ENCODE results near the gene PDK2. TPM values are rescaled to one million over a fixed set of nuclear protein-coding genes. Genes with fewer than 3 reads are reported as not detected.

Gene PDK2
- total and polyA plus RNA-seq, 10 of the 15 experiments (the other 5 are each of a cell fraction or from before 2014, with no cell fraction given) = 0.98 to 22.6 (median 12.3) TPM

DNA sequence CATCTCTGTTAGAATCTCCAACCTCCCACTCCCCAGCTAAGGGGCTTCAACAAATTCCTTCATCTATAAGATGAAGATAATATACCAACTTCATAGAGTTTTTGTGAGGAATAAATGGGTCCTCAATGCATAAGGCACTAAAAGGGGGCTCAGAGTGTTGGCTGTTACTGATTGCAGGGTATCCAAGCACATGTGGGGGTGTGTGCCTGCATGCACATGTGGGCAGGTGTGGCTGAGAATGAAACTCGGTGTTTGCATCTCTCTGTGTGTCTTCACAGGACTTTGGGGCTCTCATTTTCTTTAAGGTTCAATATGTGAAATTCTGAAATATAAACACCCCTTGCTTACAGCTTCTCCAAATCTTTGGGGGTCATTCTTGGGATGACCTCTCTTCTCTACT, 59.5 kb downstream of the PDK2 start (continued):
- TF ChIP-seq JUNB (IDR thresholded peaks at IDR 0.05) = peak; percentile 23; the same call in 1 of the 2 replicates

DNA sequence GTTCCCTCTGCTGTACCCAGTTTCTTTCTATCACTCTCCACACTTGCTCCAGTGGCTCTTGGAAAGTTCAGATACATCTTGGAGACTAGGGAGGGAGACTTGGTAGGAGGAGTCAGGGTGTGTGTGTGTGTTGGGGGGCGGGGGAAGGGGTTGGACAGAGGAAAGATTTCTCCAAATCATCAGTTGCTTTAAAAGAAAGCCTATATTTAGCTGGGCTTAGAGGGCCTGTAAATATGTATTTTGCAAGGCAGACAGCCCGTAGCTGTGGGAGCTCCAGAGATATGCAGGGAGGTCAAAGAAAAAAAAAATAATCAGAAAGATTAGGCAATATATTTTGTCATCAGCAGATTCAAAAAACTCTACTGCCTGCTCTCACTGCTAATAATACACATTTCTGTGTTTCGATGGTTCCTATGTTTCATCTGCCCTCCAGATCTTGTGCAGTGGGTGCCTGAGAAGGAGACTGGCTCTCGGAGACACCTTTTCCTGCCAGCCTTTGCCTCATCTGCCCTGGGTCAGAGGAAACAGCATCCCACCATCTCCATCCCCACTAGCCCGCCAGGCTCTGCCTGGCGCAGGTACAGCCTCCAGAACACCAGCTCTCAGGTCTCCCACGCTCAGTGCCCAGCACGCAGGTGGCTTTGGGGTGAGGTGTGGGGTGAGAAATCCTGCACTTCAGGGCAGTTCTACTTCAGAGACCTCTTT, 60.1 kb downstream of the PDK2 start:
- DNase-seq (ENCODE audit: low read depth, low spot score) (no peak), FAIRE-seq (no peak), ATAC-seq (no peak)
- RAD21 ChIA-PET (ENCODE audit: unreplicated experiment) = interaction anchor here (0.7 to 2.3 kb wide), 6 partner anchors 8 to 142 kb away, joined by 3 to 7 read pairs (median 4); no protein-coding TSS in a partner anchor
- H3K36me3 ChIP-seq (ENCODE audit: control insufficient read depth in 2 of 2, insufficient read depth in 2 of 2, low read length in 1 of 2) = no peaks in the 10 kb centered on the region
- no peaks in the 10 kb centered on the region for H3K27me3 ChIP-seq (replicated peaks in 1 of 2; ENCODE audit: control insufficient read depth in 2 of 2, insufficient read depth in 2 of 2, low read length in 1 of 2)
- POLR2A ChIA-PET = interaction anchor here (0.8 to 1.5 kb wide), 3 partner anchors 9 to 38 kb away, joined by 4 to 7 read pairs (median 6); no protein-coding TSS in a partner anchor
- CTCF ChIA-PET = interaction anchor here (0.6 to 2.3 kb wide), 9 partner anchors 8 to 75 kb away, joined by 3 to 10 read pairs (median 5); partner anchors contain the start of gene PDK2
- H3K4me3 ChIP-seq = peak overlapping the region; percentile 56
- WGBS (ENCODE audit: insufficient coverage, insufficient replicate concordance, low lambda C conversion rate, missing lambda C conversion rate) = 67% methylated on average over 8 of the region's 8 CpGs
- H3K4me2 ChIP-seq (ENCODE audit: control insufficient read depth, insufficient read depth) = peak overlapping the region; percentile 91
- no peaks in the 10 kb centered on the region for H3K9me3 ChIP-seq (replicated peaks; ENCODE audit: control insufficient read depth, insufficient read depth, low read length)
- intact Hi-C loops (cut with micrococcal nuclease; ENCODE audit: unreplicated experiment) (no loop called here), in situ Hi-C loops (cut with MboI) (no loop called here)
- BruUV-seq (replicated peaks) = no TSS peak
- peaks cover 37% of the 10 kb centered on the region for H3K4me1 ChIP-seq (ENCODE audit: control insufficient read depth, insufficient read depth, low read length)
- peaks cover 14% of the 10 kb centered on the region for H3K79me2 ChIP-seq (ENCODE audit: control insufficient read depth, insufficient read depth, low read length)
- H3K27ac ChIP-seq (ENCODE audit: control insufficient read depth, insufficient read depth) = peak overlapping the region; percentile 72
- no peaks in the 10 kb centered on the region for H4K20me1 ChIP-seq (ENCODE audit: control insufficient read depth, insufficient read depth)
- H3K9ac ChIP-seq (ENCODE audit: control insufficient read depth, insufficient read depth, low read length) = peak overlapping the region; percentile 50; the same call in 1 of the 2 replicates
- H2AFZ ChIP-seq (ENCODE audit: control insufficient read depth, low read depth, low read length) = no peak overlapping the region
- SMC1A ChIA-PET (ENCODE audit: uncharacterized antibody, unreplicated experiment) = interaction anchor here (0.8 to 1.9 kb wide), 7 partner anchors 8 to 43 kb away, joined by 3 to 7 read pairs (median 4); no protein-coding TSS in a partner anchor
- TF ChIP-seq LARP7 (IDR thresholded peaks at IDR 0.05) = no peak
- TF ChIP-seq, protein P1, sequence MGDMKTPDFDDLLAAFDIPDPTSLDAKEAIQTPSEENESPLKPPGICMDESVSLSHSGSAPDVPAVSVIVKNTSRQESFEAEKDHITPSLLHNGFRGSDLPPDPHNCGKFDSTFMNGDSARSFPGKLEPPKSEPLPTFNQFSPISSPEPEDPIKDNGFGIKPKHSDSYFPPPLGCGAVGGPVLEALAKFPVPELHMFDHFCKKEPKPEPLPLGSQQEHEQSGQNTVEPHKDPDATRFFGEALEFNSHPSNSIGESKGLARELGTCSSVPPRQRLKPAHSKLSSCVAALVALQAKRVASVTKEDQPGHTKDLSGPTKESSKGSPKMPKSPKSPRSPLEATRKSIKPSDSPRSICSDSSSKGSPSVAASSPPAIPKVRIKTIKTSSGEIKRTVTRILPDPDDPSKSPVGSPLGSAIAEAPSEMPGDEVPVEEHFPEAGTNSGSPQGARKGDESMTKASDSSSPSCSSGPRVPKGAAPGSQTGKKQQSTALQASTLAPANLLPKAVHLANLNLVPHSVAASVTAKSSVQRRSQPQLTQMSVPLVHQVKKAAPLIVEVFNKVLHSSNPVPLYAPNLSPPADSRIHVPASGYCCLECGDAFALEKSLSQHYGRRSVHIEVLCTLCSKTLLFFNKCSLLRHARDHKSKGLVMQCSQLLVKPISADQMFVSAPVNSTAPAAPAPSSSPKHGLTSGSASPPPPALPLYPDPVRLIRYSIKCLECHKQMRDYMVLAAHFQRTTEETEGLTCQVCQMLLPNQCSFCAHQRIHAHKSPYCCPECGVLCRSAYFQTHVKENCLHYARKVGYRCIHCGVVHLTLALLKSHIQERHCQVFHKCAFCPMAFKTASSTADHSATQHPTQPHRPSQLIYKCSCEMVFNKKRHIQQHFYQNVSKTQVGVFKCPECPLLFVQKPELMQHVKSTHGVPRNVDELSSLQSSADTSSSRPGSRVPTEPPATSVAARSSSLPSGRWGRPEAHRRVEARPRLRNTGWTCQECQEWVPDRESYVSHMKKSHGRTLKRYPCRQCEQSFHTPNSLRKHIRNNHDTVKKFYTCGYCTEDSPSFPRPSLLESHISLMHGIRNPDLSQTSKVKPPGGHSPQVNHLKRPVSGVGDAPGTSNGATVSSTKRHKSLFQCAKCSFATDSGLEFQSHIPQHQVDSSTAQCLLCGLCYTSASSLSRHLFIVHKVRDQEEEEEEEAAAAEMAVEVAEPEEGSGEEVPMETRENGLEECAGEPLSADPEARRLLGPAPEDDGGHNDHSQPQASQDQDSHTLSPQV (IDR thresholded peaks at IDR 0.05) = no peak
- no peak for TF ChIP-seq WRNIP1 (IDR thresholded peaks at IDR 0.05; ENCODE audit: borderline replicate concordance, low read depth, low read length)
- TF ChIP-seq TAF1 (IDR thresholded peaks at IDR 0.05; ENCODE audit: borderline replicate concordance, low read depth, low read length) = no peak
- TF ChIP-seq, protein P2, sequence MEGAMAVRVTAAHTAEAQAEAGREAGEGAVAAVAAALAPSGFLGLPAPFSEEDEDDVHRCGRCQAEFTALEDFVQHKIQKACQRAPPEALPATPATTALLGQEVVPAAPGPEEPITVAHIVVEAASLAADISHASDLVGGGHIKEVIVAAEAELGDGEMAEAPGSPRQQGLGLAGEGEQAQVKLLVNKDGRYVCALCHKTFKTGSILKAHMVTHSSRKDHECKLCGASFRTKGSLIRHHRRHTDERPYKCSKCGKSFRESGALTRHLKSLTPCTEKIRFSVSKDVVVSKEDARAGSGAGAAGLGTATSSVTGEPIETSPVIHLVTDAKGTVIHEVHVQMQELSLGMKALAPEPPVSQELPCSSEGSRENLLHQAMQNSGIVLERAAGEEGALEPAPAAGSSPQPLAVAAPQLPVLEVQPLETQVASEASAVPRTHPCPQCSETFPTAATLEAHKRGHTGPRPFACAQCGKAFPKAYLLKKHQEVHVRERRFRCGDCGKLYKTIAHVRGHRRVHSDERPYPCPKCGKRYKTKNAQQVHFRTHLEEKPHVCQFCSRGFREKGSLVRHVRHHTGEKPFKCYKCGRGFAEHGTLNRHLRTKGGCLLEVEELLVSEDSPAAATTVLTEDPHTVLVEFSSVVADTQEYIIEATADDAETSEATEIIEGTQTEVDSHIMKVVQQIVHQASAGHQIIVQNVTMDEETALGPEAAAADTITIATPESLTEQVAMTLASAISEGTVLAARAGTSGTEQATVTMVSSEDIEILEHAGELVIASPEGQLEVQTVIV (IDR thresholded peaks at IDR 0.05; ENCODE audit: borderline replicate concordance, partially characterized antibody) = no peak
- no peak for TF ChIP-seq RAD21 (IDR thresholded peaks at IDR 0.05; ENCODE audit: insufficient read depth, low read depth, low read length)
- TF ChIP-seq ZNF217 (IDR thresholded peaks at IDR 0.05) = no peak
- no peak for TF ChIP-seq CREB1 (IDR thresholded peaks at IDR 0.05; ENCODE audit: low read depth)
- no peak for TF ChIP-seq PAX5 (IDR thresholded peaks at IDR 0.05; ENCODE audit: borderline replicate concordance, low read depth, low read length)
- no peak for TF ChIP-seq NFYA (IDR thresholded peaks at IDR 0.05; ENCODE audit: borderline replicate concordance, low read depth, low read length)
- TF ChIP-seq YBX1 (IDR thresholded peaks at IDR 0.05) = no peak
- TF ChIP-seq NFIC (IDR thresholded peaks at IDR 0.05; ENCODE audit: low read depth, low read length) = no peak
